Measurements from ENCODE around the gene PCDHB11. TPM values are rescaled to one million over a fixed set of nuclear protein-coding genes. Genes with fewer than 3 reads are reported as not detected.
"Not testable (repeated sequence)": the region's sequence is repeated elsewhere in the genome, so short reads cannot be mapped to it uniquely, and the experiment has no call there.

PCDHB11 gene
- 2.4 TPM for polyA plus RNA-seq (2013, experiment 1 of 4)
- polyA plus RNA-seq (2013, experiment 2 of 4) = 2.8 TPM
- 2.0 TPM for polyA plus RNA-seq (2013, experiment 3 of 4)
- polyA plus RNA-seq (2013, experiment 4 of 4) = 2.0 TPM

GRCh38 chr5:141199359-141200235 lies at the start of gene PCDHB11:
PCDHB11 (plus strand) TSS chr5:141199627; CDS start chr5:141199775, 148 bp downstream.
- Histone ChIP-seq H3K27me3 (ENCODE audit: control insufficient read depth, insufficient read depth, low read length, poor library complexity, severe bottlenecking) (no peaks in the 10 kb centered on the region), H3K9me3 (ENCODE audit: control insufficient read depth, low read length) (no peaks in the 10 kb centered on the region), H3K27ac (ENCODE audit: insufficient read depth, low read depth, low read length, poor library complexity, severe bottlenecking) (no peak within 1 kb of the TSS), H3K4me1 (ENCODE audit: control insufficient read depth, insufficient read depth, low read length) (no peaks in the 10 kb centered on the region), H3K4me3 (ENCODE audit: insufficient read depth, low read depth, low read length) (no peak within 1 kb of the TSS), H3K36me3 (ENCODE audit: control insufficient read depth, insufficient read depth, low read length) (no peaks in the 10 kb centered on the region)
- 82 to 83% methylated on average over 20 of the region's 21 CpGs for WGBS, 2 experiments

- Histone ChIP-seq H3K27ac (ENCODE audit: insufficient read depth, low read depth, low read length, poor library complexity, severe bottlenecking) (no peak within 1 kb of the TSS), H3K4me3 (ENCODE audit: insufficient read depth, low read depth, low read length) (no peak within 1 kb of the TSS), H3K27me3 (ENCODE audit: control insufficient read depth, insufficient read depth, low read length, poor library complexity, severe bottlenecking) (no peaks in the 10 kb centered on the region), H3K9me3 (ENCODE audit: control insufficient read depth, low read length) (no peaks in the 10 kb centered on the region), H3K36me3 (ENCODE audit: control insufficient read depth, insufficient read depth, low read length) (peaks cover 4% of the 10 kb centered on the region), H3K4me1 (ENCODE audit: control insufficient read depth, insufficient read depth, low read length) (no peaks in the 10 kb centered on the region)
- WGBS, 2 experiments = 90 to 93% methylated on average over 18 of the region's 18 CpGs
These were observed 49.6 kb upstream of the PCDHB11 start, which contains the start of gene PCDHB6 for GRCh38 chr5:141149812-141150211. PCDHB6 (plus strand) TSS chr5:141150057; CDS start chr5:141150258, 201 bp downstream.

GRCh38 chr5:141150224-141150992 lies 49.0 kb upstream of the PCDHB11 start:
- 95 to 96% methylated on average over 33 of the region's 33 CpGs for WGBS, 2 experiments
- Histone ChIP-seq H3K27me3 (ENCODE audit: control insufficient read depth, insufficient read depth, low read length, poor library complexity, severe bottlenecking) (no peaks in the 10 kb centered on the region), H3K36me3 (ENCODE audit: control insufficient read depth, insufficient read depth, low read length) (peaks cover 4% of the 10 kb centered on the region), H3K4me3 (ENCODE audit: insufficient read depth, low read depth, low read length) (no peak overlapping the region), H3K27ac (ENCODE audit: insufficient read depth, low read depth, low read length, poor library complexity, severe bottlenecking) (no peak overlapping the region), H3K4me1 (ENCODE audit: control insufficient read depth, insufficient read depth, low read length) (no peaks in the 10 kb centered on the region), H3K9me3 (ENCODE audit: control insufficient read depth, low read length) (no peaks in the 10 kb centered on the region)

- WGBS, 2 experiments = 92 to 94% methylated on average over 13 of the region's 13 CpGs
These were observed 48.5 kb upstream of the PCDHB11 start for GRCh38 chr5:141150993-141151325.

GRCh38 chr5:141151632-141152031 lies 47.8 kb upstream of the PCDHB11 start:
- H3K9me3 ChIP-seq (ENCODE audit: control insufficient read depth, low read length); H3K27me3 ChIP-seq (ENCODE audit: control insufficient read depth, insufficient read depth, low read length, poor library complexity, severe bottlenecking); H3K4me3 ChIP-seq (ENCODE audit: insufficient read depth, low read depth, low read length); H3K36me3 ChIP-seq (ENCODE audit: control insufficient read depth, insufficient read depth, low read length); H3K27ac ChIP-seq (ENCODE audit: insufficient read depth, low read depth, low read length, poor library complexity, severe bottlenecking); H3K4me1 ChIP-seq (ENCODE audit: control insufficient read depth, insufficient read depth, low read length): not testable (repeated sequence)
- WGBS, 2 experiments = 97 to 98% methylated on average over 27 to 33 of the region's 41 CpGs

More at GRCh38 chr5:141150993-141151325, 48.5 kb upstream of the PCDHB11 start:
- no peak overlapping the region for H3K4me3 ChIP-seq (ENCODE audit: insufficient read depth, low read depth, low read length)
- H3K4me1 ChIP-seq (ENCODE audit: control insufficient read depth, insufficient read depth, low read length) = no peaks in the 10 kb centered on the region
- peaks cover 4% of the 10 kb centered on the region for H3K36me3 ChIP-seq (ENCODE audit: control insufficient read depth, insufficient read depth, low read length)
- no peaks in the 10 kb centered on the region for H3K27me3 ChIP-seq (ENCODE audit: control insufficient read depth, insufficient read depth, low read length, poor library complexity, severe bottlenecking)
- no peak overlapping the region for H3K27ac ChIP-seq (ENCODE audit: insufficient read depth, low read depth, low read length, poor library complexity, severe bottlenecking)
- H3K9me3 ChIP-seq (ENCODE audit: control insufficient read depth, low read length) = no peaks in the 10 kb centered on the region

- H3K27ac ChIP-seq (ENCODE audit: insufficient read depth, low read depth, low read length, poor library complexity, severe bottlenecking); H3K27me3 ChIP-seq (ENCODE audit: control insufficient read depth, insufficient read depth, low read length, poor library complexity, severe bottlenecking); H3K9me3 ChIP-seq (ENCODE audit: control insufficient read depth, low read length); H3K4me3 ChIP-seq (ENCODE audit: insufficient read depth, low read depth, low read length); H3K36me3 ChIP-seq (ENCODE audit: control insufficient read depth, insufficient read depth, low read length); H3K4me1 ChIP-seq (ENCODE audit: control insufficient read depth, insufficient read depth, low read length): not testable (repeated sequence)
- 95% methylated on average over 36 of the region's 36 CpGs for whole genome bisulfite sequencing, 2 experiments
These were observed 47.3 kb upstream of the PCDHB11 start for GRCh38 chr5:141152096-141152495.

- H3K27me3 ChIP-seq (ENCODE audit: control insufficient read depth, insufficient read depth, low read length, poor library complexity, severe bottlenecking) = no peaks in the 10 kb centered on the region
- H3K36me3 ChIP-seq (ENCODE audit: control insufficient read depth, insufficient read depth, low read length) = no peaks in the 10 kb centered on the region
- no peak overlapping the region for H3K27ac ChIP-seq (ENCODE audit: insufficient read depth, low read depth, low read length, poor library complexity, severe bottlenecking)
- WGBS, 2 experiments = 85 to 87% methylated on average over 21 of the region's 21 CpGs
- no peak overlapping the region for H3K4me3 ChIP-seq (ENCODE audit: insufficient read depth, low read depth, low read length)
- H3K9me3 ChIP-seq (ENCODE audit: control insufficient read depth, low read length) = no peaks in the 10 kb centered on the region
- H3K4me1 ChIP-seq (ENCODE audit: control insufficient read depth, insufficient read depth, low read length) = no peaks in the 10 kb centered on the region
These were observed 43.7 kb upstream of the PCDHB11 start for GRCh38 chr5:141155540-141156374.

- not testable (repeated sequence) for H3K4me3 ChIP-seq (ENCODE audit: insufficient read depth, low read depth, low read length); H3K27me3 ChIP-seq (ENCODE audit: control insufficient read depth, insufficient read depth, low read length, poor library complexity, severe bottlenecking)
- 94 to 97% methylated on average over 29 to 32 of the region's 38 CpGs for WGBS, 2 experiments
These were observed 42.1 kb upstream of the PCDHB11 start for GRCh38 chr5:141157356-141157755.

GRCh38 chr5:141157901-141158300 lies 41.5 kb upstream of the PCDHB11 start:
- H3K9me3 ChIP-seq (ENCODE audit: control insufficient read depth, low read length); H3K27me3 ChIP-seq (ENCODE audit: control insufficient read depth, insufficient read depth, low read length, poor library complexity, severe bottlenecking); H3K4me1 ChIP-seq (ENCODE audit: control insufficient read depth, insufficient read depth, low read length); H3K4me3 ChIP-seq (ENCODE audit: insufficient read depth, low read depth, low read length); H3K27ac ChIP-seq (ENCODE audit: insufficient read depth, low read depth, low read length, poor library complexity, severe bottlenecking); H3K36me3 ChIP-seq (ENCODE audit: control insufficient read depth, insufficient read depth, low read length): not testable (repeated sequence)
- 94 to 95% methylated on average over 21 of the region's 28 CpGs for WGBS, 2 experiments

More at GRCh38 chr5:141157356-141157755, 42.1 kb upstream of the PCDHB11 start:
- not testable (repeated sequence) for H3K9me3 ChIP-seq (ENCODE audit: control insufficient read depth, low read length); H3K4me1 ChIP-seq (ENCODE audit: control insufficient read depth, insufficient read depth, low read length); H3K36me3 ChIP-seq (ENCODE audit: control insufficient read depth, insufficient read depth, low read length); H3K27ac ChIP-seq (ENCODE audit: insufficient read depth, low read depth, low read length, poor library complexity, severe bottlenecking)
